ENCODE measurements around the gene CADPS.

Gene CADPS

GRCh38 chr3:62557450-62557849 is 317.8 kb downstream of the CADPS start:
- Histone ChIP-seq H3K4me3 (replicated peaks; ENCODE audit: insufficient read depth, low read length) (no peak overlapping the region), H3K27me3 (ENCODE audit: insufficient read depth, poor library complexity, severe bottlenecking) (no peaks in the 10 kb centered on the region), H3K27ac (replicated peaks) (no peak overlapping the region)
- DNase-seq (ENCODE audit: low read depth in 1 of 2, low spot score in 1 of 2), result no peak
- TF ChIP-seq REST (IDR thresholded peaks at IDR 0.05; ENCODE audit: insufficient replicate concordance, low read depth) (no peak), CTCF (IDR thresholded peaks at IDR 0.05; ENCODE audit: insufficient read depth, low read length) (no peak), GABPA (IDR thresholded peaks at IDR 0.05; ENCODE audit: low read depth) (no peak)

- no peak for TF ChIP-seq SPI1 (IDR thresholded peaks at IDR 0.05; ENCODE audit: borderline replicate concordance, low read depth)
- TF ChIP-seq POLR2AphosphoS5 (IDR thresholded peaks at IDR 0.05; ENCODE audit: low read depth), result no peak
- no peak for TF ChIP-seq REST (IDR thresholded peaks at IDR 0.05; ENCODE audit: insufficient replicate concordance, low read depth)
- TF ChIP-seq CTCF (IDR thresholded peaks at IDR 0.05; ENCODE audit: insufficient read depth, low read length), result no peak
- TF ChIP-seq GABPA (IDR thresholded peaks at IDR 0.05; ENCODE audit: low read depth), result no peak
- Histone ChIP-seq H3K27me3 (ENCODE audit: insufficient read depth, poor library complexity, severe bottlenecking) (no peaks in the 10 kb centered on the region), H3K4me3 (replicated peaks; ENCODE audit: insufficient read depth, low read length) (no peak overlapping the region), H3K27ac (replicated peaks) (no peak overlapping the region)
- no peak for DNase-seq (ENCODE audit: low read depth in 1 of 2, low spot score in 1 of 2)
These were observed 318.9 kb downstream of the CADPS start for GRCh38 chr3:62556121-62556815.

- TF ChIP-seq POLR2AphosphoS5 (IDR thresholded peaks at IDR 0.05; ENCODE audit: low read depth) (no peak), GABPA (IDR thresholded peaks at IDR 0.05; ENCODE audit: low read depth) (no peak), CTCF (IDR thresholded peaks at IDR 0.05; ENCODE audit: insufficient read depth, low read length) (no peak), REST (IDR thresholded peaks at IDR 0.05; ENCODE audit: insufficient replicate concordance, low read depth) (no peak), SPI1 (IDR thresholded peaks at IDR 0.05; ENCODE audit: borderline replicate concordance, low read depth) (no peak)
- Histone ChIP-seq H3K27me3 (ENCODE audit: insufficient read depth, poor library complexity, severe bottlenecking) (no peaks in the 10 kb centered on the region), H3K4me3 (replicated peaks; ENCODE audit: insufficient read depth, low read length) (no peak overlapping the region), H3K27ac (replicated peaks) (no peak overlapping the region)
- DNase-seq (ENCODE audit: low read depth in 1 of 2, low spot score in 1 of 2), result no peak
These were observed 320.9 kb downstream of the CADPS start for GRCh38 chr3:62554264-62554799.
